Mesenteric fat pad (tissue), 1 donor: ENCODE data around the gene BTNL3. TPM values are rescaled to one million over a fixed set of nuclear protein-coding genes. Genes with fewer than 3 reads are reported as not detected.
"Not testable (repeated sequence)": the region's sequence is repeated elsewhere in the genome, so short reads cannot be mapped to it uniquely, and the experiment has no call there.

Experiments
- DNase-seq: peaks from one replicate; pipeline ENCODE4 v3.0.0-alpha.2; 2020; ENCODE audit warnings: low spot score
- long read RNA-seq: library from polyadenylated mRNA; unstranded; transcript quantifications from one replicate; pipeline ENCODE4 v2.0.0, GENCODE V29; 2020
- total RNA-seq: library from RNA; stranded (reverse); fragmentation: NEBNext Ultra II Directional; extraction: Animal tissue kit (Norgen Biotek cat#: 25700); gene quantifications from one replicate; pipeline ENCODE4 v1.2.1, GENCODE V29; 2021
- donor health status: DM: yes; HTN: yes; CAD: no.

The BTNL3 gene
- total RNA-seq, result 0.29 TPM
- long read RNA-seq, partial matches to known transcripts, result 0 of 3 reads
- long read RNA-seq, other reads (novel, unspliced or antisense), result 3 of 3 reads

- no peak for DNase-seq
Measured at GRCh38 chr5:180988592-180988991, at the start of gene BTNL3. Gene BTNL3, plus strand, starts transcription at chr5:180988846. Its CDS starts 183 bp downstream, at chr5:180989029.

GRCh38 chr5:180950291-180950949 is 38.2 kb upstream of the BTNL3 start:
- no peak for DNase-seq

GRCh38 chr5:180959661-180960060 is 29.0 kb upstream of the BTNL3 start:
- DNase-seq, result no peak

- DNase-seq, result no peak
Measured at GRCh38 chr5:180960209-180960608, 28.4 kb upstream of the BTNL3 start.

GRCh38 chr5:180969406-180969805 is 19.2 kb upstream of the BTNL3 start:
- no peak for DNase-seq

- DNase-seq, result no peak
Measured at GRCh38 chr5:180970336-180970735, 18.3 kb upstream of the BTNL3 start.

GRCh38 chr5:180970875-180971274 is 17.8 kb upstream of the BTNL3 start:
- no peak for DNase-seq

- no peak for DNase-seq
Measured at GRCh38 chr5:180974612-180975315, 13.9 kb upstream of the BTNL3 start.

GRCh38 chr5:180975338-180975737 is 13.3 kb upstream of the BTNL3 start:
- DNase-seq, result no peak

- no peak for DNase-seq
Measured at GRCh38 chr5:180976518-180976917, 12.1 kb upstream of the BTNL3 start.

GRCh38 chr5:180977852-180978251 is 10.8 kb upstream of the BTNL3 start:
- DNase-seq, result no peak

GRCh38 chr5:180982008-180982741 is 6.5 kb upstream of the BTNL3 start:
- DNase-seq, result no peak

- no peak for DNase-seq
Measured at GRCh38 chr5:180988016-180988415, 630 bp upstream of the BTNL3 start.

- DNase-seq, result no peak
Measured at GRCh38 chr5:180990086-180990881, 1.6 kb downstream of the BTNL3 start.

- no peak for DNase-seq
Measured at GRCh38 chr5:180990882-180991242, 2.2 kb downstream of the BTNL3 start.

GRCh38 chr5:181001947-181002346 is 13.3 kb downstream of the BTNL3 start:
- no peak for DNase-seq

GRCh38 chr5:181005791-181006190 is 17.1 kb downstream of the BTNL3 start:
- DNase-seq, result no peak

GRCh38 chr5:181008136-181008535 is 19.5 kb downstream of the BTNL3 start:
- DNase-seq, result no peak

- not testable (repeated sequence) for DNase-seq
Measured at GRCh38 chr5:181010018-181010417, 21.4 kb downstream of the BTNL3 start.

GRCh38 chr5:181014654-181015053 is 26.0 kb downstream of the BTNL3 start:
- DNase-seq, result not testable (repeated sequence)

- DNase-seq, result not testable (repeated sequence)
Measured at GRCh38 chr5:181017448-181017847, 28.8 kb downstream of the BTNL3 start.
